GM23248 (cell line): Measurements from ENCODE around the gene NUP98.
"Not testable (repeated sequence)": the region's sequence is repeated elsewhere in the genome, so short reads cannot be mapped to it uniquely, and the experiment has no call there.

Source experiments
- EZH2 ChIP-seq: fragments of 200-600 bp; sonication (generic); IDR thresholded peaks from 2 replicates; pipeline ENCODE4 v1.6.1; 2018; ENCODE audit warnings: antibody characterized with exemption, mild to moderate bottlenecking; ENCODE audit not compliant: insufficient read depth, poor library complexity, severe bottlenecking
- EZH2phosphoT487 ChIP-seq: fragments of 200-600 bp; sonication (generic); IDR thresholded peaks from 2 replicates; pipeline ENCODE4 v1.6.1; 2018; ENCODE audit warnings: antibody characterized with exemption, moderate library complexity, mild to moderate bottlenecking, low read depth; ENCODE audit not compliant: insufficient read depth

DNA sequence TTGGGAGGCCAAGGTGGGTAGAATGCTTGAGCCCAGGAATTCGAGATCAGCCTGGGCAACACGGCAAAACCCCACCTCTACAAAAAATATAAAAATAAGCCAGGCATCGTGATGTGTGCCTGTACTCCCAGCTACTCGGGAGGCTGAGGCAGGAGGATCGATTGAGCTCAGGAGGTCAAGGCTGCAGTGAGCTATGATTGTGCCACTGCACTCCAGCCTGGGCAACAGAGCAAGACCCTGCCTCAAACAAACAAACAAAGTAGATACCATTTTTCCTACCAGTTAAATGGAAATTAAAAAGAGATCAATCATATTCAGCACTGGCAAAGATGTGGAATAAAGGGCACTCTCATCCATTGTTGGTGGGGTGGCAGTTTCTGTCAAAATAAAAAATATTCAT lies 140.0 kb downstream of the NUP98 start:
- TF ChIP-seq EZH2, EZH2phosphoT487: not testable (repeated sequence)
